ENCODE measurements around the gene GID4. TPM values are rescaled to one million over a fixed set of nuclear protein-coding genes. Genes with fewer than 3 reads are reported as not detected.

The GID4 gene
- total and polyA plus RNA-seq, 9 of the 15 experiments (the other 6 are each of a cell fraction or from before 2014, with no cell fraction given) = 1.2 to 6.4 (median 3.7) TPM

DNA sequence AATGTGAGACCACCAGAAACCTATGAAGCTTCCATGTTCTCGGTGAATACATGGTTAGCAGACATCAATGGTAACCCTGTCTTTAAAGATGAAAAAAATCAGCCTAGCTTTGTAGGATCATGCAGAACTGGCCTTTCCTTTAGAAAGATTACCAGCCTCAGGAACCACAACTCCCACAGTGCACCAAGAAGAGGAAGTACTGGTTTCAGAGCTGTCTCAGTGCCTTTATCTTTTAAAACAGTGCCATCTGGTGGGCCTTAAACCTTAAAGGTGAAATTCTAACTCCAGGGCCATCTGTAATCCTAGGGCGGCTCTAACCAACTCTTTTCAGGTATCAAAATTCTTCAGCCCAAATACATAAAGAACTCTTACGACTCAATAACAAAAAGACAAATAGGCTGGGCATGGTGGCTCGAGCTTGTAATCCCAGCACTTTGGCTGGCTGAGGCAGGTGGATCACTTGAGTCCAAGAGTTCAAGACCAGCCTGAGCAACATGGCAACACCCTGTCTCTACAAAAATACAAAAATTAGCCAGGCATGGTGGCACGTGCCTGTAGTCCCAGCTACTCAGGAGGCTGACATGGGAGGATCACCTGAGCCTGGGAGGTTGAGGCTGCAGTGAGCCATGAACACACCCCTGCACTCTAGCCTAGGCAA lies 5.6 kb upstream of the GID4 start (continued):
- TF ChIP-seq, protein P1, sequence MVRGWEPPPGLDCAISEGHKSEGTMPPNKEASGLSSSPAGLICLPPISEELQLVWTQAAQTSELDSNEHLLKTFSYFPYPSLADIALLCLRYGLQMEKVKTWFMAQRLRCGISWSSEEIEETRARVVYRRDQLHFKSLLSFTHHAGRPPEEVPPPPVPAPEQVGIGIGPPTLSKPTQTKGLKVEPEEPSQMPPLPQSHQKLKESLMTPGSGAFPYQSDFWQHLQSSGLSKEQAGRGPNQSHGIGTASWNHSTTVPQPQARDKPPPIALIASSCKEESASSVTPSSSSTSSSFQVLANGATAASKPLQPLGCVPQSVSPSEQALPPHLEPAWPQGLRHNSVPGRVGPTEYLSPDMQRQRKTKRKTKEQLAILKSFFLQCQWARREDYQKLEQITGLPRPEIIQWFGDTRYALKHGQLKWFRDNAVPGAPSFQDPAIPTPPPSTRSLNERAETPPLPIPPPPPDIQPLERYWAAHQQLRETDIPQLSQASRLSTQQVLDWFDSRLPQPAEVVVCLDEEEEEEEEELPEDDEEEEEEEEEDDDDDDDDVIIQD (CRISPR knock-in tag; IDR thresholded peaks at IDR 0.05) = no peak
- no peak for TF ChIP-seq ZC3H8 (IDR thresholded peaks at IDR 0.05)
- no peak for TF ChIP-seq ZNF23 (CRISPR knock-in tag; IDR thresholded peaks at IDR 0.05)
- TF ChIP-seq HDAC1 (IDR thresholded peaks at IDR 0.05) = no peak
- no peak for TF ChIP-seq KAT2B (IDR thresholded peaks at IDR 0.05; ENCODE audit: low read depth, low read length)
- TF ChIP-seq ZNF24 (IDR thresholded peaks at IDR 0.05) = no peak
- no peak for TF ChIP-seq TGIF2 (CRISPR knock-in tag; IDR thresholded peaks at IDR 0.05)
- TF ChIP-seq ZNF431 (CRISPR knock-in tag; IDR thresholded peaks at IDR 0.05) = no peak
- no peak for TF ChIP-seq SRSF3 (IDR thresholded peaks at IDR 0.05; ENCODE audit: insufficient read depth, low read length)
- no peak for TF ChIP-seq CBX5 (IDR thresholded peaks at IDR 0.05; ENCODE audit: borderline replicate concordance, low read depth)
- TF ChIP-seq NRF1 (conservative IDR thresholded peaks at IDR 0.05 in 1 of 2, IDR thresholded peaks at IDR 0.05 in 1 of 2) = no peak
- TF ChIP-seq, protein P2, sequence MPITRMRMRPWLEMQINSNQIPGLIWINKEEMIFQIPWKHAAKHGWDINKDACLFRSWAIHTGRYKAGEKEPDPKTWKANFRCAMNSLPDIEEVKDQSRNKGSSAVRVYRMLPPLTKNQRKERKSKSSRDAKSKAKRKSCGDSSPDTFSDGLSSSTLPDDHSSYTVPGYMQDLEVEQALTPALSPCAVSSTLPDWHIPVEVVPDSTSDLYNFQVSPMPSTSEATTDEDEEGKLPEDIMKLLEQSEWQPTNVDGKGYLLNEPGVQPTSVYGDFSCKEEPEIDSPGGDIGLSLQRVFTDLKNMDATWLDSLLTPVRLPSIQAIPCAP (CRISPR knock-in tag; IDR thresholded peaks at IDR 0.05; ENCODE audit: borderline replicate concordance) = no peak
- no peak for TF ChIP-seq ZNF133 (CRISPR knock-in tag; IDR thresholded peaks at IDR 0.05)
- TF ChIP-seq ZNF77 (CRISPR knock-in tag; IDR thresholded peaks at IDR 0.05) = no peak
